ENCODE results near the gene PAOX.

The PAOX gene

GRCh38 chr10:133379152-133379800, at the start of gene PAOX:
TSS of gene PAOX (plus strand) at chr10:133379262. CDS start at chr10:133379317, 55 bp downstream.
- DNase-seq, result peak; percentile 75

DNA sequence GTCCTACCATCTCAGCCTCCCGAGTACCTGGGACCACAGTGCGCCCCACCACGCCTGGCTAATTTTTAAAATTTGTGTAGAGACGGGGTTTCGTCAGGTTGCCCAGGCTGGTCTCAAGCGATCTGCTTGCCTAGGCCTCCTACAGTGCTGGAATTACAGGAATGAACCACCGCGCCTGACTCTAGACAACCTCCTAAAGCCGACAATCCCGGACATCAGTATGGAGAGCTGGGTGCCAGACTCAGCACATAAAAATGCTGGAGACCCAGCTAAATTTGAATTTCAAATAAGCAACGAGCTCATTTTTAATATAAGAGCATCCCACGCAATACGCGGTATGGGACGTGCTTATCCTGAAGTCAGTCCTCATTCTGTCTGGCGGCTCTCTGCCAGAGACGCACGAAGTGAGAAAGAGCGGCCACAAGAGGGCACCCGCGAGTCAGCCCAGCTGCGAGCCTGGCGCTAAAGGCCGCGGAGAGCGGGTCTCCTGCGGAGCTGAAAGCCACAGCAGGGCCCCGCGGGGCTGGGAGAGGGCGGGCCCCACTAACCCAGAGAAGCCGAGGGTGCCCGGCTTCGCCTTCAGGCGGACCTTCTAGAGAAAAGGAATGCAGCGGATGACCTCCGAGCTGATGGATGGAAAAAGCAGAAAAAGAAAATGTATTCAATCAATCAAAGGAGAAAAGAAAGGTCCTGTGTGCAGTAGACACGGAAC, 49.4 kb upstream of the PAOX start:
- peak; percentile 89 for DNase-seq

DNA sequence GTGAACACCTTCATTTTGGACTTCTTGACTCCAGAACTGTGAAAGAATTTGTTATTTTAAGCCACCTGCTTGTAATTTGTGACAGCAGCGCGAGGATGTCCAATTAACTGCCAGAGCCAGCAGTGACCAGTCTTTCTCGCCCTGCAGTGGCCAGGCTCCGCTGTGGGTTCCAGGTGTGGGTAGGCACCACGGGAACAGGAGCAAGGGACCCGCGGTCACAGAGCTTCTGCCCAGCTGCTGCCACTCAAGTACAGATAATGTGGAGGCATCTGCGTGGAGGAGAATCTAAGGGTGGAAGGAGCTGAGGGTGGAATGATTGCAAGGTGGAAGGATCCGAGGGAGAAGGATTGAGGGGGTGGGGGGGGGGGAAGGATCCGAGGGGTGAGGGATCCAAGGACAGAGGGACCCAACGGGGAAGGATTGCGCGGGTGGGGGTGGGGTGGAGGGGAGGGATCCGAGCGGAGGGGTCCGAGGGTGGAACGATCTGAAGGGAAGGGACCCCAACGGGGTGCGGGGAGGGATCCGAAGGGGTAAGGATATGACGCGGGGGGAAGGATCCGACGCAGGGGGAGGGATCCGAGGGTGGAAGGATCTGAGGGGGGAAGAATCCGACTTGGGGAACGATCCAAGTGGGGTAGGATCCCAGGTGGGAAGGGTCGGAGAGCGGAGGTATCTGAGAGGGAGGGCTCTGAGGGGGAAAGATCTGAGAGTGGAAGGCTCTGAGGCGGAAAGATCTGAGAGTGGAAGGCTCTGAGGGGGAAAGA, 45.9 kb upstream of the PAOX start:
- no peak for DNase-seq

- DNase-seq, result no peak
Measured at GRCh38 chr10:133334503-133335245, 44.4 kb upstream of the PAOX start.

- peak; percentile 90 for DNase-seq
Measured at GRCh38 chr10:133335246-133336117, 43.6 kb upstream of the PAOX start.

DNA sequence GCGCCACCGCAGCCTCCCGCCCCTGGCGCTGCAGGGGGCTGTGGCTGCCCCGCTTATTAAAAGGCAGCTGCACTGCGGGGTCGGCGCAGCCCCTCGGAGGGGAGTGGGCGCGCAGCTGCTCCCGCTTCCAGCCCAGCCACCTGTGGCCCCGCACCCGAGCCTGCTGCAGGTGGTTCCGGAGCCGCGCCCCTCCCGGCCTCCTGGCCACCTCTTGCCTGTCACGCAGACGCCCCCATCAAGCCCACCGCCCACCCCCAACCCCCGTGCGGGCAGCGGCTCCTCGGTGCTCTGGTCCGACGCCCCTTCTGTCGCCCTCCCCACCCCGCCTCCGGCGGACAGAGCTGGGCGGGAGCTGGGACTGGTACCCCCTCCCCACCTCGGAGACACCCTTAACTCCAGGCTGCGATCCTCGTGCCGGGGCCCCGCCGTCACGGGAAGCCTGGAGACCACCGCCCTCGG, 42.9 kb upstream of the PAOX start:
- peak; percentile 47 for DNase-seq

DNA sequence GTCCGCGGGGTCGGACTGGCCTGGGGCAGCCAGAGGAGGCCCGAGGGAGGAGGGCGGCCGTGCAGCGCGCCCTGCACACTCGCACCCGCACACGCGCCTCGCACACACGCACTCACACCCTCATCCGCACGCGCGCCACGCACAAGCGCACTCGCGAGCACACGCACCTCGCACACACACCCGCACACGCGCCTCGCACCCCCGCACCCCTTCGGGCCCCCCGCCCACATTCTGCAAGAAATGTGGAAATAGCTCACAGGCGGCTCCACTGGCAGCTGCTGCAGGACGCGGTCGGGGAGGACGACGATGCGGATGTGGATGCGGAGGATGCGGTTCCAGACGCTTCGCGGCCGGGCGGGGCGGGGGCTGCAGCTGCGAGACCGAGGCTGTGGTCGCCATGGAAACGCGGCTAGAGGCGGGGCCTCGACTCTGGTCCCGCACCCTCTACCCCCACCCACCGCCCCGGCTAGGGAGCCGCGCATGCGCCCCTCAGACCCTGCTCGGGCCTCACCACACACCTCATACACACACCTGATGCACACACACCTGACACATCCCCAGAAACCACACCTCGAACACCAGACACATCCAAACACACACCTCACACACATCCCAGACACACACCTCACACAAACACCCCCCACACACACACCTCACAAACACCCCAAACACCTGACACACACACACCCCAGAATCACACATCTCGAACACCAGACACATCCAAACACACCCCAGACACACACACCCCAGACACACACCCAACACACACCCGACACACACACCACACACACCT, 42.3 kb upstream of the PAOX start, which contains the start of gene CALY:
Gene CALY (minus strand): TSS at position 320 of the 793 bp plus-strand sequence. CDS start 7,907 bp downstream, outside the sequence.
- DNase-seq, result peak; percentile 88

DNA sequence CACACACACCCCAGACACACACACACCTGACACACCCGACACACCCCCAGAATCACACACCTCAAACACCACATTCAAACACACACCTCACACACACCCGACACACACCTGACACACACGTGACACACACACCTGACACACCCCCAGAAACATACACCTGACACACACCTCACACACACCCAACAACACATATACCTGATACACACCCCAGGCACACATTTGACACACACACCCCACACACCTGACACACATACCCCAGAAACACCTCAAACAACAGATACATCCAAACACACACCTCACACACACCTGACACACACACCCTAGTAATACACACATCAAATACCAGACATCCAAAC, 41.7 kb upstream of the PAOX start:
- DNase-seq, result no peak

DNA sequence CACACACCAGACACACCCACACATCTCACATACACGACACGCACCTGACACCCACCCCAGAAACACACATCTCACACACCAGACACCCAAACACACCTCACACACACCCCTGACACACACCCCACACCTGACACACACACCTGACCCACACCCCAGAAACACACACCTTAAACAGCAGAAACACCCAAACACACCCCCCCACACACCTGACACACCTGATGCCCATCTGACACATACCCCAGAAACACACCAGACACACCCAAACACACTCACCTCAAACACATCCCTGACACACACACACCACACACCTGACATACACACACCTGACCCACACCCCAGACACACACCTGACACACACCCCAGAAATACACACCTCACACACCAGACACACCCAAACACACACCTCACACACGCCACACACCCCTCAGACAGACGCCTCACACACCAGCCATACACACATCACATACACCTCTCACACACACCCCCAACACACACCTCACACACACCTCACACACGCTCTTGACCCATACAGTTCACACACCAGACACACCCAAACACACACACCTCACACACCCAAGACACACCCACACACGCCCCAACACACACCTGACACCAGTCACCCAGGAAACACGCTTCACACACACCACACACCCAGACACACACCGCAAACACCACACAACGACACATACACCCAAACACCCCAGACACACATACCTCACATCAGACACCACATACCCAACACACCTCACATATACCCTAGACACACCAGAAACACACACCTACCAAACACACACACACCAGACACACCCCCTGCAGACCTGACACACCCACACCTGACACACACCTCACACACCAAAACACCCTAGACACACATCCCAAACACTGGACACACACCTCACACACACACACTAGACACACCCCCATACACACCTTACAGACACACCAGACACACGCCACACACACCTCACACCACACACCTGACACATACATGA, 40.7 kb upstream of the PAOX start:
- no peak for DNase-seq

DNA sequence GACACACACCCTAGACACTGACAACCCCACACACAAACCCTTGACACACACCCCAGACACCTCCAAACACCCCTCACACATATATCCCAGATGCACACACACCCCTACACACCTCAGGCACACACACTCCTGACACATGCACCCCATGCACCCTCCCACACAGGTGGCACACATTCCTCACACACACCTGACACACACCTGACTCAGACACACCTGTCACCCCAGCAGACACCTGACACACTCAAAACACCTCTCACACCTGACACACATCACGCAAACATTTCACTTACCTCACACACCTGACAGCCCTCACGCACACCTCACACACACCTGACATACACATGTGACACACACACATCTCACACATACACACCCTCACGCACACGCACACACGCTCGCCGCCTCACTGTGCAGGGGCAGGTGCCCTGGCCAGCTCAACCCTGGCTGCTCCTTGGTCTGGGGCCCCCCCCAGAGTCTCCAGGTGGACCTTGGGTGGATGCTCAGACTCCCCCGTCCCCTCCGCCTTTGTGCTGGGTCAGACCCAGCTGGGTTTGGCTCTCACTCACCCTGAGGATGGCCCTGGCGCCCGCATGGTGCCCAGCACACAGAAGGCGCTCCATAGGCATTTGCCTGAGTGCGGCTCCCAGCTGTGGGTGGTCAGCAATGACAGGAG, 39.2 kb upstream of the PAOX start:
- no peak for DNase-seq

DNA sequence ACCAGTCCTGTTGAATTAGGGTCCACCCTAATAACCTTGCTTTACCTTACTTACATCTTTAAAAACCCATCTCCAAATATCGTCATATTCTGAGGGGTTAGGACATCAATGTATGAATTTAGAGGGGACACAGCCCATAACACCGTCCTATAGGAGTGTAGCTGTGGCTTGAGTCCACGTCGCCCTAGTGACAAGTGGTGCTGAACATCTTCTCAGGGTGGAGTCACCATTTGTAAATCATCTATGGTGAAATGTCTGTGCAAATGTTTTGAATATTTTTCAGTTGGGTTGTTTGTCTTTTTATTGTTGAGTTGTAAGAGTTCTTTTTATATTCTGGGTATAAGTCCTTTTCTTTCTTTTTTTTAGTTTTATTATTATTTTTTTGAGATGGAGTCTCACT, 37.1 kb upstream of the PAOX start:
- DNase-seq, result no peak

DNA sequence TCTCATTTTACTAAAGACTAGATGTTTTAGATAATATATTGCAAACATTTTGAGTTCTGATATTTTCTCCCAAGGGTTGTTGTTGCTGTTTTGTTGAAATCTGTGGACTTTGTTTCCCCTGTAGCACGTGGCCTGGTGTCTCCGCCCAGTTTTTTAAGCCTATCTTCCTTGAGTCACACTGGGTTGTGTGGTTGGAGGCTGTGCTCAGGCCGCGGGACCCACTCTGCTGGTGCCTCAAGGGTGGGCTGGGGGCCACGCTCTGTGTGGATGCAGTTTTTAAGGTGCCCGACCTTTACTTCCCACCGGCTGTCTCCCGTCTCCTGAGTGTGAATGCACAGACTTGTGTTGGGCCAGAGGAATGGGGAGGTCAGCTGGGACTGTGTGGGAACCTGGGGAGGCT, 36.1 kb upstream of the PAOX start:
- DNase-seq, result no peak

- no peak for DNase-seq
Measured at GRCh38 chr10:133343558-133343957, 35.5 kb upstream of the PAOX start.

DNA sequence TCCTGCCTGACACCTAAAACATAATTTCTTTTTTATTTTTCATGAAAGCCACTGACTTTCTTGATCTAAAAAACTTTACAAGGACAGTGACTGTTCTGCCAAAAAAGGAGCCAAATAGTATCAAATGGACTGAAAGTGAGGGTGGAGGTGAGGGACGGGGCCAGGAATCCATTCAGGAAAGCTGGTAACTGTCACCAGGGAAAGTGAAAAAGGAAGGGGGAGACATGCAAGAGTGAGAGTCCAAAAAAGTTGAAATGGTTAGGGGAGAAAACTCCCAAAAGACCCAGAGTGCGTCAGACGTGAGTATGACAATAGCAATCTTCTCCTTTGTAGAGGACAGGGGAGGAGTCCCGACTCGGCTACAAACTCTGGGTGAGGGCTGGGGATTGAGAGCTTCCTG, 34.8 kb upstream of the PAOX start:
- no peak for DNase-seq

GRCh38 chr10:133346413-133346812, 32.6 kb upstream of the PAOX start:
- no peak for DNase-seq

DNA sequence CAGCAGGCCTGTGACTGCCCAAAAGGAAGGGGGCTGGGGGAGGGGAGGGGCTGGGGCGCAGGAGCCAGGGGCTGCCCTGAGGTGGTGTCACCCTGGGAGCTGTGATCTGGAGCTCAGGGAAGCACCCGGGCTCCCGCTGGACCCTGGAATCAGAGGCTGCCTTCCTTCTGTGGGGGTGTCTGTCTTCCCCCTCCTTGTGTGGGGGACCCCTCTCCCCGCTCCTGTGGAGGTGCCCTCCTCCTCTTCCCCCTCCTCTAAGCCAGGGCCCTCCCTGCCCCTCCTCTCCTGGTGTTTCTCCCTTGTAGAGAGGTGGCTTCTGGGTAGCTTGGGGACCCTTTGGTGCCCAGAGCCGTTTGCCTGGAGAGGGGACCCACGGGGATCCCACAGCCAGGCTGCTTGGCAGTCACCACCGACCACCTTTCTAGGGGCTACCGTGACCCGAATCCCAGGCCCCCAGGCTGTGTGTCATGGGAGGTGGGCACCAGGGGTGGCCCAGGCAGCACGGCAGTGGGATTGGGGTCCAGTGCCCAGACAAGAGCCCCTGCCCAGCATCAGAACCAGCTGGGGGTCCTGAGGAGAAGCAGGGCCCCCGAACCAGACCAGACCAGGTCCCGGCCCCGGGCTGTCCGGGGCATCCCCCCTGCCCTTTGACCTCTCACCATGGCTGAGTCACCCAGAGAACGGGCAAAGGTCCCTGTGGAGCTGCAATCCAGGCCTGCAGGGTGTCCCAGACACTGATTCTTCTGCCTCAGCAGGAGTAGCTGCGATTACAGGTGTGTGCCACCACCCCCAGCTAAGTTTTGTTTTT, 31.1 kb upstream of the PAOX start:
- no peak for DNase-seq

DNA sequence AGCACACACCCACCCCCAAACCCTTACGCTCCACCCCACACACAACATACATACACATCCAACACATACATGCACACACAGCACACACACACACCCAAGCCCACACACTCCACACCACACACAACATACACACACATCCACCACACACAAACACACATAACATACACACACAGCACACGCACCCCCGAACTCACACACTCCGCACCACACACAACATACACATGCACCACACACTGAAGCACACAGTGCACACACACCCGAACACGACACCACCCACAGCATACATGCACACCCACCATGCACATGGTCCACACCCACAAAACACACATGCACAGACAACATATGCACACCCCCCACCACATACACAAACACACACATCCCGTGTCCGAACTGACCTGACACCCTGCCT, 29.9 kb upstream of the PAOX start:
- no peak for DNase-seq

- no peak for DNase-seq
Measured at GRCh38 chr10:133349577-133350011, 29.5 kb upstream of the PAOX start.

All from activated T-cell treated with anti-CD3 and anti-CD28 coated beads, Interleukin-2, amount 50 U/mL, for 1 hour (primary cell).